Breast epithelium (tissue), 3 donors: ENCODE data around the gene NME2.

Experiments
- POLR2A ChIP-seq: fragments of 450-650 bp; IDR thresholded peaks from one replicate; pipeline ENCODE4 v1.6.1; 2016; ENCODE audit warnings: antibody characterized with exemption, mild to moderate bottlenecking, moderate library complexity
- POLR2AphosphoS5 ChIP-seq, 3 donors: sonication (generic); formaldehyde crosslinking; IDR thresholded peaks; one replicate each; pipeline ENCODE4 v1.6.1; 2017; ENCODE audit warnings: antibody characterized with exemption in 3 of 3
- TF ChIP-seq, protein P1 (sequence below), 3 donors: fragments of 450-650 bp; IDR thresholded peaks; one replicate each; pipeline ENCODE4 v1.5.1; 2016 to 2017; ENCODE audit warnings: antibody characterized with exemption in 3 of 3, mild to moderate bottlenecking in 3 of 3, moderate library complexity in 3 of 3

- TF ChIP-seq POLR2AphosphoS5 (IDR thresholded peaks at IDR 0.05) = no peak
- TF ChIP-seq POLR2A = no peak
- TF ChIP-seq, protein P1, sequence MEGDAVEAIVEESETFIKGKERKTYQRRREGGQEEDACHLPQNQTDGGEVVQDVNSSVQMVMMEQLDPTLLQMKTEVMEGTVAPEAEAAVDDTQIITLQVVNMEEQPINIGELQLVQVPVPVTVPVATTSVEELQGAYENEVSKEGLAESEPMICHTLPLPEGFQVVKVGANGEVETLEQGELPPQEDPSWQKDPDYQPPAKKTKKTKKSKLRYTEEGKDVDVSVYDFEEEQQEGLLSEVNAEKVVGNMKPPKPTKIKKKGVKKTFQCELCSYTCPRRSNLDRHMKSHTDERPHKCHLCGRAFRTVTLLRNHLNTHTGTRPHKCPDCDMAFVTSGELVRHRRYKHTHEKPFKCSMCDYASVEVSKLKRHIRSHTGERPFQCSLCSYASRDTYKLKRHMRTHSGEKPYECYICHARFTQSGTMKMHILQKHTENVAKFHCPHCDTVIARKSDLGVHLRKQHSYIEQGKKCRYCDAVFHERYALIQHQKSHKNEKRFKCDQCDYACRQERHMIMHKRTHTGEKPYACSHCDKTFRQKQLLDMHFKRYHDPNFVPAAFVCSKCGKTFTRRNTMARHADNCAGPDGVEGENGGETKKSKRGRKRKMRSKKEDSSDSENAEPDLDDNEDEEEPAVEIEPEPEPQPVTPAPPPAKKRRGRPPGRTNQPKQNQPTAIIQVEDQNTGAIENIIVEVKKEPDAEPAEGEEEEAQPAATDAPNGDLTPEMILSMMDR (IDR thresholded peaks at IDR 0.05) = no peak
Measured at GRCh38 chr17:51128076-51128475, 38.1 kb upstream of the NME2 start.
